Middle frontal gyrus (tissue), 1 donor: ENCODE results near the gene IFFO2.

Experiments used
- DNase-seq: peaks from one replicate; pipeline ENCODE4 v3.0.0-alpha.2; 2015; ENCODE audit warnings: low spot score; ENCODE audit errors: extremely low spot score

Gene IFFO2

DNA sequence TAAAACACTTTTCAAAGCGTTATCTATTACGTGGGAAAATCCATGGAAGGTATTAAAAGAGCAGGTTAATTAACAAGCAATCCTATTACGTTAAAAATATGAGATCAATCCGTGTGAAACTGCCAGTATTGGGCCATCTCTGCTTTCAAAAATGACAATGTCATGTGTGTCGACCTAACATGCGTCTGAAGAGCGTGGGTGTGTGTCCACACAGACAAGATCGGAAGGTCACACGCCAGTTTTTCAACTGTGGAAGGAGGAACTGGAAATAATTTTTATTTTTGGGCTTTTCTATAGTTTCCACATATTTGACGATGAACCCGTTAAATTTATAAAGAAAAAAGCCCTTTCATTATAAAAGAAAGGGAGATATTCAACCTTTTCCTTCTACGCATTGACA is 36.5 kb downstream of the IFFO2 start:
- DNase-seq, result no peak

GRCh38 chr1:18919197-18919905 is 37.1 kb downstream of the IFFO2 start:
- DNase-seq, result no peak

DNA sequence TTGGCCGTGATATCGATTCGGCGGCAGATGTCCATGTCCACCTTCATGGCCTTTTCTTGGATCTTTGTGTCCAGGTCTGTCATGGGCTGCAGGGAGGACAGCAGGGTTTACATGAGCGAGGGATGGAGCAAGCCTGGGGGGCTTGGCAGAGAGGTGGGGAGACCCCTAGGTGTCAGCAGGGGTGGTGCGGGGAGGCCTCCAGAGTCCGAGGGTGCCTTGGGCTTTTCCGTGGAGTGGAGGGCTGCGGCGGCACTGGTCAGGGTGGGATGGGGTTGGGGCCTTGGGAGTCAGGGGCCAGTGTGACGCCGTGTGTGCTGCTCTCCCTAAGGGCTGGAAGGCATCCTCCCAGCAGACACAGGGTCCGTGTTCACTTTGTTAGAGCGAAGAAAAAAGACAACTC is 38.1 kb downstream of the IFFO2 start:
- no peak for DNase-seq

GRCh38 chr1:18917071-18917799 is 39.2 kb downstream of the IFFO2 start:
- no peak for DNase-seq

DNA sequence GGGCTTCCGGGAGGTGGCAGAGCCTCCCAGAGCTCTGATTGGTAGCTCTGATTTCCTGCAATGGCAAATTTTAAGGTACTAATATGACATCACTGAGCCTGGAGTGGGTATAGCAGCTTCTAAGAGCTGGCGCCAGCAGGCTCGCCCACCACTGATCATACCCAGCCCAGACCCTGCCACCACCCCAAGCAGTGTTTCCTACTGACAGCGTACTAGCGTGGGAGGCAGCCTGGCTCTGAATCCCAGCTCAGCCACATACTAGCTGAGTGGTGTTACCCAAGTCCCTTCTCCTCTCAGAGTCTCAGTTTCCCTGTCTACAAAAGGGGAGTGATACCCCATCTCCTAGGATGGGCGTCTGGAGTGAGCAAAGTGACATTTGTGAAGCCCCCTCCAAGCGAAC is 41.1 kb downstream of the IFFO2 start:
- no peak for DNase-seq

DNA sequence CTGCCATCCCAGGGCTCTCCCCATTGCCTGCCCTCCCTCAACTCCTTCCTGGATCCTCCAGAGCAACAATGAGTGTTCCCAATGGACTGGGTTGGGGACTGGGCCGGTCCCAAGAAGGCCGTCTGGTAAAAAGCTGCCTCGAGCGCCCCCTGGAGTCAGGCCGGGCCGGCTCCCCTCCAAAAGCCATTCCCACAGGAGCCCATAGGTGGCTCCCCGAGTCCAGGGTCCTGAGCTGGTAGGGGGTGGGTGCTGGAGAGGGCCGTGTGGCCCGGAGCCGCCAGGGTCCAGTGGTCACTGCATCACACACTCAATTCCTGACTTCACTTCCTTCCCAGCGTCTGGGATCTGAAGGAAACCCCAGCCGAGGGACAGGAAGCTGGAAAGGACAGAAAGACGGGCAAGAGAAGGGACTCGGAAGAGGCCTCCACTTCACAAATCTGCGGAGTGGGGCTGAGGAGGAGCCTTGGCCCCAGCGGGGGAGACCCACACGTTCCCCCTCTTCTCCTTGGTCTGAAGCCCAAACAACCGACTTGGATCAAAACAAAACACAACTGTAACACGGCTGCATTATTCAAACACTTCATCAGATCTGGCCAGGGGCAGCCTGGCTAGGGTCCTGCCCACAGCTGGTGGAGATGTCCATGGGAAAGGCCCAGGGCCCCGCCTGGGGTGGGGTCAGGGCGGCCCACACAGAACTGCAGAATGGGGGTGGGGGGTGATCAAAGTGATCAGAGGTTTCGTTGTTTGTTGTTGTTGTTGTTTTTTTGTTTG is 43.2 kb downstream of the IFFO2 start:
- no peak for DNase-seq

- DNase-seq, result no peak
These were observed 43.9 kb downstream of the IFFO2 start for GRCh38 chr1:18912550-18912949.

DNA sequence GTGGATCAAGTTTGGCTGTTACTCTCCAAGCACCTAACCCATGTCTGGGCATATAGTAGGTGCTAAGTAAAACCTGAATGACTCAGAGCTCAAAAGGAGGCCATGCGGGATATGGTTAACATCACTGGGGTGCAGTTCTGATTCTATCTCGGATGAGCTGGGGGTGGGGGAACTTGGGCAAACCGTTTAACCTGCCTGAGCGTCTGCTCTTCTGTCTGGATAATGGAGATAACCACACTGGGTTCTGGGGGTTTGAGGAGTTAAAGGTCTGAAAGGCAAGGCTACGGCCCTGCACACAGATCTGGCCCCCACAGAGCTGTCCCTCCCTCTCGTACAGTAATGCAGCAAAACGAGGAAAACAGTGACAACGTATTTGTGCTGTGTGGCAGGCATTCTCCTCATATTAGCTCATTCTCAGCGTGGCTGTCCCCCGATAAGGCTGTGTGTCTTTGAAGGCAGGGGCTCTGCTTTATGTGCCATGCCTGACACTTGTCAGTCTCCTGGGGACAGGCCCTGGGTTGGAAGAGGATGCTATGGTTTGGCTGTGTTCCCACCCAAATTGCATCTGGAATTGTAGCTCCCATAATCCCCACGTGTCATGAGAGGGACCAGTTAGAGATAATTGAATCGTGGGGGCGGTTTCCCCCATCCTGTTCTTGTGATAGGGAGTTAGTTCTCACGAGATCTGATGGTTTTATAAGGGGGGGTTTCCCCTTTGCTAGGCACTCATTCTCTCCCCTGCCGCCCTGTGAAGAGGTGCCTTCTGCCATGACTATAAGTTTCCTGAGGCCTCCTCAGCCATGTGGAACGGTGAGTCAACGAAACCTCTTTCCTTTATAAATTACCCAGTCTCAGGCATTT is 47.3 kb downstream of the IFFO2 start:
- DNase-seq, result no peak

DNA sequence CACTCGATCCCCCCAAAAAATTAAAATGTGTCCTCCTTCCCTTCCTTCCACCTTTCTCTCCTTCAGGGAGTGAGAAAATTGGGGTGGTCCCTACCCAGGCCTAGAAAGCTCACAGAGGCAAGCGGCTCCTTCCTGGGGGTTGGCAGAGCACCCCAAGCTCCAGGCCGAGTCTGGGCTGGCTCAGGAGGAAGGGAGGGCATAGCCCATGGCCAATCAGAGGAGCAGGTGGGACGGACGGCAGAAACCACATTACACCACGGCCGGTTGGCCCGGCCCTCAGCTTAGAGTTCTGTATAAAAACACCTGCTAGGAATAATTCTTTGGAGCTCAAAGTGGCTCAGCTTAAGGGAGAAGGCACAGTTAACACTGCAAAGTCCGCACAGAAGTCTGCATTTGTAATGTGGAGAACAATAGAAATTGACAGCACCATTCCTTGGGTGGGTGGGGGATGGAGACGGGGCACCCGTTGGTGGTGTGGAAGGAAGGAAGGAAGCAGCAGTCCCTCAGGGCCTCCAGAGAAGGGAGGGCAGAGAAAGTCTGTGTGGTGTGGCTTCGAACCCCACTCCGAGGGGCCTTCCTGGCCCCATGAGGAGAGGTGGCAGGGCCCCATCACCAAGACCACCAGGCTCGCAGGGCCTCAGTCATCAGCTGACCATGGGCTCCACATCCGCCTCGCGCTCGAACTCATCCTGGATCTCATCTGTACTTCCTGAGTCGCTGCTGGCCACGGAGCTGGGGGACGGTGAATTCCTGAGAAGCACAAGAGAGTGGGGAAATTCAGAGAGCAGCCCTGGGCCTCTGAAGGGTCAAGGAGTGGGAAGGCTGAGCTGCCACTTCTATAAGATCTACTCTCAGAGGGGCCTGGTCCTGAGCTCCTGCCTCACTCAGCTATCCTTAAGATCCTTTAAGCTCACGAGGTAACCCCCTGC is 48.3 kb downstream of the IFFO2 start:
- DNase-seq, result no peak

- no peak for DNase-seq
These were observed 49.2 kb downstream of the IFFO2 start for GRCh38 chr1:18907021-18907916.

- DNase-seq, result no peak
These were observed 53.2 kb downstream of the IFFO2 start for GRCh38 chr1:18903291-18903756.

GRCh38 chr1:18902523-18903290 is 53.8 kb downstream of the IFFO2 start, which contains the start of gene ALDH4A1:
ALDH4A1 (minus strand) TSS chr1:18902555; CDS start chr1:18902523, 32 bp downstream.
- peak; percentile 95 for DNase-seq

- DNase-seq, result no peak
These were observed 54.4 kb downstream of the IFFO2 start for GRCh38 chr1:18901952-18902522.

DNA sequence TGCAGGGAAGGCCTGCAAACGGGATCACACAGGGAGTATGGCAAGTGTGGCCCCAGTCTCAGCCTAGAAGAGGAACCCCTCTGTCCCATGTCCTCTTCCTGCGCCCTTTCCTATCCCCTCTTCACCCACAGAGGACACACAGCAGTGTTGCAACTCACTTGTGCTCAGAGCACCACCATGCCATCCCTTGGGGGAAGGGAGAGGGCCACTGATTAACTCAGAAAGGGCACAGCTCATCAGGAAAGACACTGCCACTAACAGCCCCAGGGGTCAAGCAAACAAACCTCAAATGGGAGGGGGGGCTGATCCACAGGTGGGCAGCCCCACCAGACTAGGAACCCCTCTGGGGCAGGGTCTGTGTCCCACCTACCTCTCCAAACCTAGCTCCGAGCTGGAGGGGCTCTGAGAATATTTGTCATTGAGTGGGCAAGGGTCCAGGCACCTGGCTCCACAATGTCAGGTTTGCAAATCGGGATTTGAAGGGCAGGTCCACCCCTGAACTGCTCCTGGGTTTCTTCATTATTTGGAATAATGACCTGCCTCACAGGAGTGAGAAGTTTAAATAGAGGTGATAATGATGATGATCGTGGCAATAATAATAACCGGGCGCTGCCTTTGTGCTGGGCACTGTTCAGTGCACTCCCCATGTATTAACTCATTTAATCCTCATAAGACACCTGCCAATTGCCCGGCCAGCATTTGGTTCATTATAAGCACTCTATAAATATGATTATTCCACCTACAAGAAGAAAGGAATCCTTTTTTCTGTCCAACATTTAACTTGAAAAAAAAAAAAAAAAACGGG is 55.1 kb downstream of the IFFO2 start:
- DNase-seq, result no peak

DNA sequence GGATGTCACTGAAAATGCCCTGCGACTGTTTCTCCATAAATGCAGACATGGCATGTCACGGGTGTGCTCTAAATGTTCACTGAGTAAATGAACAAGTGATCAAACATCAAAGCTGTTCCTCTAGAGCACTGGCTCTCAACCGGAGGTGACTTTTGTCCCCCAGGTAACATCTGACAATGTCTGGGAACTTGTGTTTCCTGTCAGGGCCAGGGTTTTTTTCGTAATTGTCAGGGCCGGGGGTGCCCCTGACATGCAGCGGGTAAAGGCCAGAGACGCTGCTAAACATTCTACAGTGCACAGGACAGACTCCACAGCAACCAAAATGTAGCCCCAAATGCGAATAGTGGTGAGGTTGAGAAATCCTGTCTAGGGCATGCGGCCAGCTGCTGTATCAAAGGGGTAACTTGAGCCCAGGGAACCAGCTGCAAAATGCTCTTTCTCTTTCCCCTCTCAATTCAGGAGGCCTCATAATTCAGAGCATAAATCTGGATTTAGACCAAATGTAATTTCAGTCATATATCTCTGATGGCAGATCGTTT is 56.1 kb downstream of the IFFO2 start:
- no peak for DNase-seq

- no peak for DNase-seq
These were observed 57.0 kb downstream of the IFFO2 start for GRCh38 chr1:18899363-18900049.
